ENCODE results near the gene ATL3. TPM values are rescaled to one million over a fixed set of nuclear protein-coding genes. Genes with fewer than 3 reads are reported as not detected.

Gene ATL3
- total and polyA plus RNA-seq, 2 donors (not counting 1 experiment from before 2014, with no cell fraction given), result 111 to 147 TPM

- Histone ChIP-seq H3K36me3 (ENCODE audit: control insufficient read depth, insufficient read depth, low read length) (no peaks in the 10 kb centered on the region), H3K79me2 (ENCODE audit: control insufficient read depth, insufficient read depth, low read length) (no peaks in the 10 kb centered on the region), H3K9ac (ENCODE audit: insufficient read depth, low read length) (no peak overlapping the region), H3K27me3 (ENCODE audit: control insufficient read depth, insufficient read depth, low read length) (no peaks in the 10 kb centered on the region), H3K27ac (ENCODE audit: insufficient read depth, low read length) (peak overlapping the region; percentile 44), H3K4me3 (replicated peaks in 1 of 4; ENCODE audit: control extremely low read depth in 1 of 4, insufficient read depth in 1 of 4, low read depth in 3 of 4, low read length in 4 of 4) (peak overlapping the region; percentile 11 to 38 (median 30)), H3K4me2 (ENCODE audit: extremely low read depth, insufficient read depth, low read length) (peak overlapping the region; percentile 61), H2AFZ (ENCODE audit: low read length) (peak overlapping the region; percentile 98), H3K9me3 (ENCODE audit: control insufficient read depth, insufficient read depth, low read depth, low read length) (no peaks in the 10 kb centered on the region), H4K20me1 (ENCODE audit: control insufficient read depth, extremely low read depth, insufficient read depth, low read length) (no peaks in the 10 kb centered on the region), H3K4me1 (ENCODE audit: control insufficient read depth, extremely low read depth, insufficient read depth, low read length) (peaks cover 7% of the 10 kb centered on the region)
- DNase-seq (ENCODE audit: low read depth in 2 of 2), result peak; percentile 33 to 62
- TF ChIP-seq CTCF (conservative IDR thresholded peaks at IDR 0.05 in 1 of 2, IDR thresholded peaks at IDR 0.05 in 1 of 2; ENCODE audit: low read depth in 1 of 2, low read length in 2 of 2), result no peak
- TF ChIP-seq EZH2 (IDR thresholded peaks at IDR 0.05; ENCODE audit: low read length, missing control alignments), result no peak
Observed at GRCh38 chr11:63574856-63575602, 96.1 kb downstream of the ATL3 start.

Other genes starting within 250 kb of the ATL3 start
- gene PLAAT5, start 180.2 kb downstream of the ATL3 start, total RNA-seq, result 0.50 and 0.51 TPM in 2 replicates
- 0.07 and 0.16 TPM in 2 replicates for gene PLAAT5, start 180.2 kb downstream of the ATL3 start, polyA plus RNA-seq
- gene LGALS12, start 165.3 kb downstream of the ATL3 start, total RNA-seq, result under 0.01 TPM in 1 of 2 replicates, not detected in the other
- gene LGALS12, start 165.3 kb downstream of the ATL3 start, polyA plus RNA-seq, result not detected in 2 replicates
- gene PLAAT4, start 134.6 kb downstream of the ATL3 start, total RNA-seq, result 85.7 and 108 TPM in 2 replicates
- 47.4 and 69.1 TPM in 2 replicates for gene PLAAT4, start 134.6 kb downstream of the ATL3 start, polyA plus RNA-seq
- gene PLAAT2, start 108.0 kb downstream of the ATL3 start, total RNA-seq, result not detected in 2 replicates
- not detected in 2 replicates for gene PLAAT2, start 108.0 kb downstream of the ATL3 start, polyA plus RNA-seq
- 32.1 and 45.4 TPM in 2 replicates for gene PLAAT3, start 56.9 kb downstream of the ATL3 start, total RNA-seq
- gene PLAAT3, start 56.9 kb downstream of the ATL3 start, polyA plus RNA-seq, result 11.4 and 40.9 TPM in 2 replicates
- 67.8 and 93.3 TPM in 2 replicates for gene RTN3, start 10.1 kb upstream of the ATL3 start, total RNA-seq
- 158 and 167 TPM in 2 replicates for gene RTN3, start 10.1 kb upstream of the ATL3 start, polyA plus RNA-seq
- 12.9 and 14.4 TPM in 2 replicates for gene ZFTA, start 97.4 kb upstream of the ATL3 start, total RNA-seq
- gene ZFTA, start 97.4 kb upstream of the ATL3 start, polyA plus RNA-seq, result 5.4 and 6.0 TPM in 2 replicates
- gene SPINDOC, start 142.1 kb upstream of the ATL3 start, total RNA-seq, result 10.7 and 10.8 TPM in 2 replicates
- gene SPINDOC, start 142.1 kb upstream of the ATL3 start, polyA plus RNA-seq, result 10.9 and 13.9 TPM in 2 replicates
- 5.4 and 6.4 TPM in 2 replicates for gene MARK2, start 167.7 kb upstream of the ATL3 start, total RNA-seq
- gene MARK2, start 167.7 kb upstream of the ATL3 start, polyA plus RNA-seq, result 12.3 and 16.8 TPM in 2 replicates
- 4.1 and 5.6 TPM in 2 replicates for gene RCOR2, start 245.8 kb upstream of the ATL3 start, total RNA-seq
- gene RCOR2, start 245.8 kb upstream of the ATL3 start, polyA plus RNA-seq, result 1.8 and 3.9 TPM in 2 replicates